ENCODE results near the gene SMAD6. TPM values are rescaled to one million over a fixed set of nuclear protein-coding genes. Genes with fewer than 3 reads are reported as not detected.

Gene SMAD6
- total and polyA plus RNA-seq, 10 of the 15 experiments (the other 5 are each of a cell fraction or from before 2014, with no cell fraction given): under 0.01 to 0.10 (median 0.03) TPM; not detected in 7

DNA sequence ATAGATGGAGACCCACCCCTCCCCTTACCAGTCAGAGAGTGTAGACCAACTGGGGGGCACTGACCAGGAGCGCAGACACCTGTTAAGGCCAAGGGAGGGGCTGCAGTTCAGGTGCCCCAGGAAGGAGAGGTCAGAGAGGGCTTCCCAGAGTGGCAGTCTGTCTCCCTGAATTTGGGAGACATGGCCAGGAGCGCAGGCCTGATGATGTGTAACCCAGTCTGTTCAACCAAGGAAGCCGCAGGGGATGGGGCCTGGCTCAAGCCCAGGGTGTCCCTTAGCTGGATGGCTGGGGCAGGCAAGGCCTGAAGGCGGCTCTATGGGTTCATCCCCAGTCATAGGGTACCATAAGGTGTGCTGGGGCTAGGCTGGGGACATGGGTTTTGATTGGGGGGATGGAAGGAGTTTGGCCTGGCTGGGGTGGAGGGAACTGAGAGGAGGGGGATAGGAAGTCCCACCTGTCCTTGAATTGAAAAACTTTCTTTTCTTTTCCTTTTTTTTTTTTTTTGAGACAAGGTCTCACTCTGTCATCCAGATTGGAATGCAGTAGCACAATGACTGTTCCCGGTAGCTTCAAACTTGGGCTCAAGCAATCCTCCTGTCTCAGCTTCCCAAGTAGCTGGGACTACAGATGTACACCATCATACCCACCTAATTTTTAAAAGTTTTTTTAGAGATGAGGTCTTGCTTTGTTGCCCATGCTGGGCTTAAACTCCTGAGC lies 75.7 kb downstream of the SMAD6 start (continued):
- TF ChIP-seq ZNF687 (IDR thresholded peaks at IDR 0.05): no peak
- TF ChIP-seq MYB (IDR thresholded peaks at IDR 0.05; ENCODE audit: borderline replicate concordance, low read depth, low read length): no peak
- TF ChIP-seq NRF1 (conservative IDR thresholded peaks at IDR 0.05; ENCODE audit: low read depth, low read length): no peak
- TF ChIP-seq, protein P1, sequence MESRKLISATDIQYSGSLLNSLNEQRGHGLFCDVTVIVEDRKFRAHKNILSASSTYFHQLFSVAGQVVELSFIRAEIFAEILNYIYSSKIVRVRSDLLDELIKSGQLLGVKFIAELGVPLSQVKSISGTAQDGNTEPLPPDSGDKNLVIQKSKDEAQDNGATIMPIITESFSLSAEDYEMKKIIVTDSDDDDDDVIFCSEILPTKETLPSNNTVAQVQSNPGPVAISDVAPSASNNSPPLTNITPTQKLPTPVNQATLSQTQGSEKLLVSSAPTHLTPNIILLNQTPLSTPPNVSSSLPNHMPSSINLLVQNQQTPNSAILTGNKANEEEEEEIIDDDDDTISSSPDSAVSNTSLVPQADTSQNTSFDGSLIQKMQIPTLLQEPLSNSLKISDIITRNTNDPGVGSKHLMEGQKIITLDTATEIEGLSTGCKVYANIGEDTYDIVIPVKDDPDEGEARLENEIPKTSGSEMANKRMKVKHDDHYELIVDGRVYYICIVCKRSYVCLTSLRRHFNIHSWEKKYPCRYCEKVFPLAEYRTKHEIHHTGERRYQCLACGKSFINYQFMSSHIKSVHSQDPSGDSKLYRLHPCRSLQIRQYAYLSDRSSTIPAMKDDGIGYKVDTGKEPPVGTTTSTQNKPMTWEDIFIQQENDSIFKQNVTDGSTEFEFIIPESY (IDR thresholded peaks at IDR 0.05): no peak
- no peak for TF ChIP-seq FOXK2 (IDR thresholded peaks at IDR 0.05)
- TF ChIP-seq MTA3 (IDR thresholded peaks at IDR 0.05; ENCODE audit: borderline replicate concordance, low read length): no peak
- no peak for TF ChIP-seq SKIL (IDR thresholded peaks at IDR 0.05; ENCODE audit: low read depth, poor library complexity, severe bottlenecking)
- no peak for TF ChIP-seq IKZF2 (IDR thresholded peaks at IDR 0.05)
- no peak for TF ChIP-seq MXI1 (IDR thresholded peaks at IDR 0.05; ENCODE audit: low read depth, low read length)
- no peak for TF ChIP-seq CBX3 (IDR thresholded peaks at IDR 0.05; ENCODE audit: borderline replicate concordance, low read depth)
- TF ChIP-seq RCOR1 (conservative IDR thresholded peaks at IDR 0.05; ENCODE audit: low read depth, low read length): no peak
- no peak for TF ChIP-seq MYC (IDR thresholded peaks at IDR 0.05; ENCODE audit: insufficient read depth, insufficient read length, insufficient replicate concordance, low read length, severe bottlenecking)
- TF ChIP-seq, protein P2, sequence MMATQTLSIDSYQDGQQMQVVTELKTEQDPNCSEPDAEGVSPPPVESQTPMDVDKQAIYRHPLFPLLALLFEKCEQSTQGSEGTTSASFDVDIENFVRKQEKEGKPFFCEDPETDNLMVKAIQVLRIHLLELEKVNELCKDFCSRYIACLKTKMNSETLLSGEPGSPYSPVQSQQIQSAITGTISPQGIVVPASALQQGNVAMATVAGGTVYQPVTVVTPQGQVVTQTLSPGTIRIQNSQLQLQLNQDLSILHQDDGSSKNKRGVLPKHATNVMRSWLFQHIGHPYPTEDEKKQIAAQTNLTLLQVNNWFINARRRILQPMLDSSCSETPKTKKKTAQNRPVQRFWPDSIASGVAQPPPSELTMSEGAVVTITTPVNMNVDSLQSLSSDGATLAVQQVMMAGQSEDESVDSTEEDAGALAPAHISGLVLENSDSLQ (IDR thresholded peaks at IDR 0.05): no peak

Measured in GM12878 (cell line).